PC-3 (cell line): ENCODE results near the gene CSMD2. TPM values are rescaled to one million over a fixed set of nuclear protein-coding genes. Genes with fewer than 3 reads are reported as not detected.

Experiments
- ATAC-seq: fragments of 200-7000 bp; cut with Tn5 transposase; 2 replicates; pipeline ENCODE4 v1.9.1; 2020; ENCODE audit warnings: mild to moderate bottlenecking, moderate library complexity
- BruUV-seq: library from RNA; stranded (reverse); fragments of 400-500 nt; replicated peaks from 2 replicates; lab custom pipeline; 2021; lab: Mats Ljungman, UMichigan
- CTCF ChIA-PET: fragments of 300-600 bp; sonication (Branson Sonifier 250); formaldehyde crosslinking; loops from one replicate; lab custom pipeline; 2022; ENCODE audit warnings: antibody characterized with exemption; lab: Charles Lee
- POLR2A ChIA-PET: fragments of 300-600 bp; sonication (Branson Sonifier 250); formaldehyde crosslinking; loops from one replicate; lab custom pipeline; 2022; ENCODE audit warnings: antibody characterized with exemption; ENCODE audit not compliant: unreplicated experiment; lab: Charles Lee
- DNase-seq: peaks from one replicate; pipeline ENCODE4 v3.0.0-alpha.2; 2015
- H2AFZ ChIP-seq: fragments of 300-600 bp; sonication (generic); 2 replicates; pipeline ENCODE4 v1.6.0; 2016; ENCODE audit warnings: antibody characterized with exemption, low read length
- H3F3A ChIP-seq: fragments of 300-600 bp; sonication (generic); one replicate; pipeline ENCODE4 v1.6.0; 2017; ENCODE audit warnings: antibody characterized with exemption, low read length, control low read depth, mild to moderate bottlenecking; ENCODE audit not compliant: unreplicated experiment
- H3K27ac ChIP-seq: fragments of 300-600 bp; sonication (generic); 2 replicates; pipeline ENCODE4 v1.5.1; 2016; ENCODE audit warnings: mild to moderate bottlenecking, low read length
- H3K27me3 ChIP-seq: fragments of 300-600 bp; sonication (generic); 2 replicates; pipeline ENCODE4 v1.6.1; 2016; ENCODE audit warnings: low read length, mixed read lengths
- H3K36me3 ChIP-seq: fragments of 300-600 bp; sonication (generic); 2 replicates; pipeline ENCODE4 v1.6.1; 2016; ENCODE audit warnings: low read depth, mixed run types, low read length, mixed read lengths
- H3K4me1 ChIP-seq: fragments of 300-600 bp; sonication (generic); 2 replicates; pipeline ENCODE4 v1.5.1; 2016; ENCODE audit warnings: low read length; ENCODE audit not compliant: insufficient read depth
- H3K4me2 ChIP-seq: fragments of 300-600 bp; sonication (generic); 2 replicates; pipeline ENCODE4 v1.6.0; 2016; ENCODE audit warnings: low read length
- H3K4me3 ChIP-seq: fragments of 300-600 bp; sonication (generic); 2 replicates; pipeline ENCODE4 v1.5.1; 2016; ENCODE audit warnings: mild to moderate bottlenecking, low read length, mixed read lengths
- H3K79me2 ChIP-seq: fragments of 300-600 bp; sonication (generic); 2 replicates; pipeline ENCODE4 v1.6.1; 2017; ENCODE audit warnings: low read length, mixed read lengths
- H3K9ac ChIP-seq: fragments of 300-600 bp; sonication (generic); 2 replicates; pipeline ENCODE4 v1.6.0; 2016; ENCODE audit warnings: mild to moderate bottlenecking, low read length
- H3K9me2 ChIP-seq: fragments of 300-600 bp; sonication (generic); replicated peaks from 2 replicates; pipeline ENCODE4 v1.6.1; 2016; ENCODE audit warnings: mixed run types, low read length, mixed read lengths
- H3K9me3 ChIP-seq: fragments of 300-600 bp; sonication (generic); 2 replicates; pipeline ENCODE4 v1.6.1; 2016; ENCODE audit warnings: low read length, mixed read lengths
- H4K20me1 ChIP-seq: fragments of 300-600 bp; sonication (generic); 2 replicates; pipeline ENCODE4 v1.6.1; 2016; ENCODE audit warnings: low read length, mixed read lengths
- EZH2 ChIP-seq: fragments of 300-600 bp; sonication (generic); IDR thresholded peaks from one replicate; pipeline ENCODE4 v1.6.1; 2017; ENCODE audit warnings: antibody characterized with exemption, mild to moderate bottlenecking, low read length; ENCODE audit not compliant: unreplicated experiment
- EZH2phosphoT487 ChIP-seq: fragments of 300-600 bp; sonication (generic); IDR thresholded peaks from 2 replicates; pipeline ENCODE4 v1.6.1; 2018; ENCODE audit warnings: mild to moderate bottlenecking, antibody characterized with exemption, low read length, borderline replicate concordance
- intact Hi-C: fragments of 100-400 bp; cut with micrococcal nuclease; formaldehyde crosslinking; loops from 2 replicates; pipeline ENCODE4 v1.9.0; 2023
- total RNA-seq: library from RNA; depleted of rRNA; stranded (reverse); fragments of >200 nt; gene quantifications from 2 replicates; pipeline ENCODE4 v1.2.3, GENCODE V29; 2014
- TF ChIP-seq, protein P1 (sequence below): fragments of 300-600 bp; sonication (generic); conservative IDR thresholded peaks from 2 replicates; pipeline ENCODE4 v1.5.1; 2017; ENCODE audit warnings: antibody characterized with exemption, low read depth, mild to moderate bottlenecking, low read length

The CSMD2 gene
- total RNA-seq, 1 experiment from 2014 or later, result not detected

DNA sequence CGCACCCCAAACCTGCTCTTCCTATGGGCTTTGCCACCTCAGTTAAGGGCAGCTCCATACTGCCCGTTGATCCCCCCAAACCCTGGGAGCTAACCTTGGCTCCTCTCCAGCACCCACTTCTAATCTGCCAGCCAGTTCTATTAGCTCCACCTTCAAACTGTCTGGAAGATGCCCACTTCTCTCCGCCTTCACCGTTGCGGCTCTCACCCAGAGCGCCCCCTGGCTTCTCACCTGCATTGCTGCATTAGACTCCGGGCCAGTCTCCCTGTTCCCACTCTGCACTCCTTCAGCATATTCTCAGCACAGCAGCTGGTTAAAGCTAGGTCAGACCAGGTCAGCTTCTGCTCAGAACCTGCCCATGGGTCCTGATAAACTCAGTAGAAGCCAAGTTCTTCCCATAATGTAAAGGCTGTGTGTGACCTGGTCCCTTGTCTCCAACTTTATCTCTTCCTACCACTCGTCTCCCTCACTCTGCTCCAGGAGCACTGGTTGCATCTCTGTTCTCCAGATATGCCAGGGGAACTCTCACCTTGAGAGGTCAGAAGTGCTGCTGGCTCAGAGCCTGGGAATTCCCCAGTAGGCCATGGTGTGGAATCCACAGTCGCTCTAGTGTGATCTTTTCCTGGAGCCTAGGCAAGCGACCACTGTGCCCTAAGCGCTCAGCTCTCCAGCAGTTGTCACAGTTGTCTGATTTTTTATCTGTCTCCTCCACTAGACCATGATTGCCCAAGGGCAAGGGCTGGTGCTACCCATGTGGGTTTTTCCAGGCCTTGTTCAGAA, 150.9 kb downstream of the CSMD2 start:
- H3K9me3 ChIP-seq, result no peaks in the 10 kb centered on the region
- no peak overlapping the region for H3K4me3 ChIP-seq
- no peaks in the 10 kb centered on the region for H3F3A ChIP-seq
- ATAC-seq (no peak), DNase-seq (no peak)
- ChIA-PET POLR2A (no interaction called here), CTCF (no interaction called here)
- H3K27me3 ChIP-seq, result no peaks in the 10 kb centered on the region
- H3K79me2 ChIP-seq, result no peaks in the 10 kb centered on the region
- no peak overlapping the region for H2AFZ ChIP-seq
- H3K4me2 ChIP-seq, result no peak overlapping the region
- no peak overlapping the region for H3K27ac ChIP-seq
- no peaks in the 10 kb centered on the region for H3K36me3 ChIP-seq
- no peak overlapping the region for H3K9ac ChIP-seq
- BruUV-seq, result no TSS peak
- intact Hi-C loops, result no loop called here
- TF ChIP-seq, protein P1, sequence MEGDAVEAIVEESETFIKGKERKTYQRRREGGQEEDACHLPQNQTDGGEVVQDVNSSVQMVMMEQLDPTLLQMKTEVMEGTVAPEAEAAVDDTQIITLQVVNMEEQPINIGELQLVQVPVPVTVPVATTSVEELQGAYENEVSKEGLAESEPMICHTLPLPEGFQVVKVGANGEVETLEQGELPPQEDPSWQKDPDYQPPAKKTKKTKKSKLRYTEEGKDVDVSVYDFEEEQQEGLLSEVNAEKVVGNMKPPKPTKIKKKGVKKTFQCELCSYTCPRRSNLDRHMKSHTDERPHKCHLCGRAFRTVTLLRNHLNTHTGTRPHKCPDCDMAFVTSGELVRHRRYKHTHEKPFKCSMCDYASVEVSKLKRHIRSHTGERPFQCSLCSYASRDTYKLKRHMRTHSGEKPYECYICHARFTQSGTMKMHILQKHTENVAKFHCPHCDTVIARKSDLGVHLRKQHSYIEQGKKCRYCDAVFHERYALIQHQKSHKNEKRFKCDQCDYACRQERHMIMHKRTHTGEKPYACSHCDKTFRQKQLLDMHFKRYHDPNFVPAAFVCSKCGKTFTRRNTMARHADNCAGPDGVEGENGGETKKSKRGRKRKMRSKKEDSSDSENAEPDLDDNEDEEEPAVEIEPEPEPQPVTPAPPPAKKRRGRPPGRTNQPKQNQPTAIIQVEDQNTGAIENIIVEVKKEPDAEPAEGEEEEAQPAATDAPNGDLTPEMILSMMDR, result no peak; the same call in 1 of the 2 replicates
- TF ChIP-seq EZH2phosphoT487 (no peak), EZH2 (no peak)
- H3K9me2 ChIP-seq, result no peaks in the 10 kb centered on the region
- no peaks in the 10 kb centered on the region for H4K20me1 ChIP-seq
- no peaks in the 10 kb centered on the region for H3K4me1 ChIP-seq

DNA sequence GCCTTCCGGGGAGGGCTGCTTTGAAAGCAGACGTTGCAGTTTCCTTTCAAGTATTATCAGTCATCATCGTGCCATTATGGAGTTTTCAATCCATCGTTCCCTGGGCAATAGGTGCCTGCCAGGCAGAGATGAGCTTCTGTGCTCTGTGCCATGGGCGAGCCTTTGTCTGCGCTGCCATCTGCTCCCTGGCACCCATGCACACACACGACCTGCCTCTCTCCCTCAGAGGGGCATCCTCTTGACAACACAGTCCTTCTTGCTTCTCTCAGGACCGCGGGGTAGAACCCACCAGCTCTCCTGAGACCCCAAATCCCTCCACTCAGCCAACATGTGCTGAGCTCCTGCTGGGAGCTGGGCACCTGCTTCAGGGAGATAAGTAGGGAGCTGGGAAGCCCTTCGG, 151.9 kb downstream of the CSMD2 start:
- no peaks in the 10 kb centered on the region for H3K36me3 ChIP-seq
- DNase-seq, result no peak
- H3K9me3 ChIP-seq, result no peaks in the 10 kb centered on the region
- no peak overlapping the region for H3K4me3 ChIP-seq
- no peak overlapping the region for H3K4me2 ChIP-seq
- H3K9ac ChIP-seq, result no peak overlapping the region
- TF ChIP-seq EZH2 (no peak), EZH2phosphoT487 (no peak)
- TF ChIP-seq, protein P1, result no peak
- H3K27me3 ChIP-seq, result no peaks in the 10 kb centered on the region
- H3F3A ChIP-seq, result no peaks in the 10 kb centered on the region
- no peak for ATAC-seq
- H3K9me2 ChIP-seq, result no peaks in the 10 kb centered on the region
- intact Hi-C loops, result no loop called here
- no peaks in the 10 kb centered on the region for H3K4me1 ChIP-seq
- no peak overlapping the region for H3K27ac ChIP-seq
- H4K20me1 ChIP-seq, result no peaks in the 10 kb centered on the region
- ChIA-PET POLR2A (no interaction called here), CTCF (no interaction called here)
- H3K79me2 ChIP-seq, result no peaks in the 10 kb centered on the region
- H2AFZ ChIP-seq, result no peak overlapping the region
- no TSS peak for BruUV-seq

DNA sequence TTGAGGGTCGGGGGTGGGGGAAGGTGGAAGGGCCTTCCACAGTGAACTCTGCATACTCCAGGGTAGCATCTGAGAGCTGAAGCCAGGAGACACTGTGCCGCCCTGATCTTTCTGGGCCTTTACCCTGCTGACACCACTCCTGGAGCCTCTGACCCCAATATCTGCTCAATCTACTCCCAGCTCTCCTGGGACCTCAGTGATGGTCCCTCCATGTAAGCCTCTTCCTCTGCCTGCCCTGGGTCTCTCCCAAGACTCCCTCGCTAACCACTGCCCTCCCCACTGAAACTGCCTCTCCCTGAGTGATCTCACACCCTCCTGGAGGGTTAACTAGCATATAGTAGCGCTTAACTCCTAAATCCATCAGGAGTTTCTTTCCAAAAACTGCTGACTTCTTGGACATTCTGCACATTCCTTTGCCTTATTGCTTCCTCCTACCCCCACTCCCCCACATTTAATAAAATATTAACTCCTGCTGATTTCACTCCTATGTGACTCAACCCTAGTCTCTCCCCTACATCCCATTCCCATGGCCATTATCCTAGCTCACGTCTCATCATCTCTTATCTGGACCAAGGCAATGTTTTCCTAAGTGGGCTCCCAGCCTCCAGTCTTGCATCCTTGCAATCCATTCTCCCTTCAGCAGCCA, 155.6 kb downstream of the CSMD2 start:
- Histone ChIP-seq H3K4me1 (no peaks in the 10 kb centered on the region), H3K4me3 (no peak overlapping the region), H3K9me2 (no peaks in the 10 kb centered on the region), H2AFZ (no peak overlapping the region), H3F3A (no peaks in the 10 kb centered on the region), H3K4me2 (no peak overlapping the region), H3K27ac (no peak overlapping the region), H3K27me3 (no peaks in the 10 kb centered on the region), H3K9ac (no peak overlapping the region), H3K36me3 (no peaks in the 10 kb centered on the region), H4K20me1 (no peaks in the 10 kb centered on the region), H3K79me2 (no peaks in the 10 kb centered on the region), H3K9me3 (no peaks in the 10 kb centered on the region)
- CTCF ChIA-PET, result no interaction called here
- no TSS peak for BruUV-seq
- no peak for DNase-seq
- no peak for ATAC-seq
- POLR2A ChIA-PET, result no interaction called here
- intact Hi-C loops, result no loop called here
- TF ChIP-seq EZH2 (no peak), EZH2phosphoT487 (no peak)
- TF ChIP-seq, protein P1, result no peak
